PFSK-1 (cell line): ENCODE results near the gene ABRACL. TPM values are rescaled to one million over a fixed set of nuclear protein-coding genes. Genes with fewer than 3 reads are reported as not detected.
A peak's percentile ranks its signal among the peaks of the same experiment; 100 is the strongest.

Experiments
- FOXP2 ChIP-seq: optimal IDR thresholded peaks from 2 replicates; pipeline ENCODE3; 2011; ENCODE audit warnings: borderline replicate concordance, control low read depth, inconsistent platforms; ENCODE audit not compliant: insufficient read depth; ENCODE audit errors: extremely low read length, extremely low read depth
- POLR2AphosphoS5 ChIP-seq: IDR thresholded peaks from 2 replicates; pipeline ENCODE4 v1.6.1; 2012; ENCODE audit warnings: low read depth, mild to moderate bottlenecking, control low read depth, low read length, moderate library complexity
- SIN3A ChIP-seq: IDR thresholded peaks from 2 replicates; pipeline ENCODE4 v1.6.1; 2012; ENCODE audit warnings: mild to moderate bottlenecking, low read length, moderate library complexity, borderline replicate concordance; ENCODE audit not compliant: insufficient read depth
- TAF1 ChIP-seq: IDR thresholded peaks from 2 replicates; pipeline ENCODE4 v1.6.1; 2012; ENCODE audit warnings: low read length, control low read depth, borderline replicate concordance; ENCODE audit not compliant: insufficient read depth
- polyA plus RNA-seq: library from polyadenylated mRNA; unstranded; fragments of >200 nt; gene quantifications from one replicate; pipeline ENCODE4 v1.2.1, GENCODE V29; 2012; ENCODE audit warnings: low read depth, missing spikeins; ENCODE audit not compliant: insufficient read length
- TF ChIP-seq, protein P1 (sequence below), 2 experiments: IDR thresholded peaks; 2 replicates each; pipeline versions ENCODE4 v1.6.1 to v1.8.0; 2011 to 2012; ENCODE audit warnings: low read depth in 2 of 2, low read length in 2 of 2, control low read depth in 1 of 2, inconsistent platforms in 1 of 2, mild to moderate bottlenecking in 1 of 2, moderate library complexity in 1 of 2; ENCODE audit not compliant: insufficient read depth in 1 of 2

Gene ABRACL, protein sequence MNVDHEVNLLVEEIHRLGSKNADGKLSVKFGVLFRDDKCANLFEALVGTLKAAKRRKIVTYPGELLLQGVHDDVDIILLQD
- 2.1 TPM for polyA plus RNA-seq

DNA sequence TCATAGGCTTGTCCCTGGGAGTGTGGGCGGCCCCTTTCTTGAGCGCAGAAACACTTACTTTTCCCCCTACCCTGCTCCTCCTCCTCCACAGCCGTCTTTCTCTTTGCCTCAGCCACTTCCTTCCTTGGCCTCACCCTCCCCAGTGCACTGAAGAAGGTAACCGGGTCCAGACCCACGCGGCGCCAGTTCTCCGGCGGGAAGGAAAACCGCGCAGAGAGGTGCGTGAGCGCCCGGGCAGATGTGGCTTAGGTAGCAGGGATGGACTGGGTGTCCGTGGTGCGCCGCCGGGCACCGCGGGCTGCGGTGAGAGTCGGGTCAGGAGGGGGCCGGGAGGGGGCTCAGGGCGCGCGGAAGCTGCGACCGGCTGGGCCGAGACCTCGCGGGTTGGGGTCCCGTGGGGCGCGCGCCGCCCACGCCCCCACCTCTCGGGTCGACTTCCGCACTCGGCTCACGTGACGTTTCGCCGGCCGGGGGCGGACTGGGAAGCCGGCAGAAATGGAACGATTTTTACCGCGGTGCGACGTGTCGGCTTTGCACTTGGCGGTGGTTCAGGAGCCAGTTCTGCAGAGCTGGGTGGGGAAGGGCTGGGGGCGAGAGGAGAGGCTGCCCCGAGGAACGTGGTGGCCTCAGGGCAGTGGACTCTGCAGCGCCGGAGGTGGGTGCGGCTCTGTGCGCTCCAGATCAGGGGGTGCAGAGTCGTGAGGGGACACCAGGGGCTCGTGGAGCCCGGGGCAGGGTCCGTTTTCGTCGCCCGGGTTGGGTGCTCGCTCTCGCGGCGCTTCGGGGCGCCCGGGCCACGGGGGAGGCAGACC is at the start of gene ABRACL:
ABRACL (plus strand) TSS at position 88 of the 812 bp plus-strand sequence. CDS start 5,416 bp downstream, outside the sequence.
- TF ChIP-seq, protein P1, sequence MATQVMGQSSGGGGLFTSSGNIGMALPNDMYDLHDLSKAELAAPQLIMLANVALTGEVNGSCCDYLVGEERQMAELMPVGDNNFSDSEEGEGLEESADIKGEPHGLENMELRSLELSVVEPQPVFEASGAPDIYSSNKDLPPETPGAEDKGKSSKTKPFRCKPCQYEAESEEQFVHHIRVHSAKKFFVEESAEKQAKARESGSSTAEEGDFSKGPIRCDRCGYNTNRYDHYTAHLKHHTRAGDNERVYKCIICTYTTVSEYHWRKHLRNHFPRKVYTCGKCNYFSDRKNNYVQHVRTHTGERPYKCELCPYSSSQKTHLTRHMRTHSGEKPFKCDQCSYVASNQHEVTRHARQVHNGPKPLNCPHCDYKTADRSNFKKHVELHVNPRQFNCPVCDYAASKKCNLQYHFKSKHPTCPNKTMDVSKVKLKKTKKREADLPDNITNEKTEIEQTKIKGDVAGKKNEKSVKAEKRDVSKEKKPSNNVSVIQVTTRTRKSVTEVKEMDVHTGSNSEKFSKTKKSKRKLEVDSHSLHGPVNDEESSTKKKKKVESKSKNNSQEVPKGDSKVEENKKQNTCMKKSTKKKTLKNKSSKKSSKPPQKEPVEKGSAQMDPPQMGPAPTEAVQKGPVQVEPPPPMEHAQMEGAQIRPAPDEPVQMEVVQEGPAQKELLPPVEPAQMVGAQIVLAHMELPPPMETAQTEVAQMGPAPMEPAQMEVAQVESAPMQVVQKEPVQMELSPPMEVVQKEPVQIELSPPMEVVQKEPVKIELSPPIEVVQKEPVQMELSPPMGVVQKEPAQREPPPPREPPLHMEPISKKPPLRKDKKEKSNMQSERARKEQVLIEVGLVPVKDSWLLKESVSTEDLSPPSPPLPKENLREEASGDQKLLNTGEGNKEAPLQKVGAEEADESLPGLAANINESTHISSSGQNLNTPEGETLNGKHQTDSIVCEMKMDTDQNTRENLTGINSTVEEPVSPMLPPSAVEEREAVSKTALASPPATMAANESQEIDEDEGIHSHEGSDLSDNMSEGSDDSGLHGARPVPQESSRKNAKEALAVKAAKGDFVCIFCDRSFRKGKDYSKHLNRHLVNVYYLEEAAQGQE (IDR thresholded peaks at IDR 0.05; ENCODE audit: insufficient read depth in 1 of 2, low read depth in 2 of 2, low read length in 2 of 2), result no peak
- TF ChIP-seq FOXP2, result peak; percentile 19
- peak; percentile 51; the same call in 1 of the 2 replicates for TF ChIP-seq POLR2AphosphoS5
- TF ChIP-seq TAF1, result no peak
- no peak for TF ChIP-seq SIN3A

DNA sequence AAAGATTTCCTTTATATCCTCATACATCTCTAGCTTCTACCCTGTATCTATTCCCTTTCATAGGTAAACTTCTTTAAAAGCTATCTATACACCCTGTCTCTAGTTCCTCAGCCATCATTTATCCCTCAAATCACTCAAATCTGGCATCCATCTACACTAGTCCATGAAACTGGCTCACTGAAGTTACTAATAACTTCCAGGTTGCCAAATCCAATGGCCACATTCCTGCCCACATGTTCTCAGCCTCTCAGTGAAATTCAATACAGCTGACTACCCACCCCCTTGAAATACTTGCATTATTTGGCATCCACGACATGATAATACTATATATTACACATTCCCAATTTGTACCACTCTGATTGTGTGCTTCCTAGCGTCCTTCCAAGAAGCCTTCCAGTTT is 49.2 kb upstream of the ABRACL start:
- no peak for TF ChIP-seq POLR2AphosphoS5
- no peak for TF ChIP-seq FOXP2
- TF ChIP-seq TAF1, result no peak
- TF ChIP-seq, protein P1 (IDR thresholded peaks at IDR 0.05; ENCODE audit: insufficient read depth in 1 of 2, low read depth in 2 of 2, low read length in 2 of 2), result no peak
- no peak for TF ChIP-seq SIN3A

DNA sequence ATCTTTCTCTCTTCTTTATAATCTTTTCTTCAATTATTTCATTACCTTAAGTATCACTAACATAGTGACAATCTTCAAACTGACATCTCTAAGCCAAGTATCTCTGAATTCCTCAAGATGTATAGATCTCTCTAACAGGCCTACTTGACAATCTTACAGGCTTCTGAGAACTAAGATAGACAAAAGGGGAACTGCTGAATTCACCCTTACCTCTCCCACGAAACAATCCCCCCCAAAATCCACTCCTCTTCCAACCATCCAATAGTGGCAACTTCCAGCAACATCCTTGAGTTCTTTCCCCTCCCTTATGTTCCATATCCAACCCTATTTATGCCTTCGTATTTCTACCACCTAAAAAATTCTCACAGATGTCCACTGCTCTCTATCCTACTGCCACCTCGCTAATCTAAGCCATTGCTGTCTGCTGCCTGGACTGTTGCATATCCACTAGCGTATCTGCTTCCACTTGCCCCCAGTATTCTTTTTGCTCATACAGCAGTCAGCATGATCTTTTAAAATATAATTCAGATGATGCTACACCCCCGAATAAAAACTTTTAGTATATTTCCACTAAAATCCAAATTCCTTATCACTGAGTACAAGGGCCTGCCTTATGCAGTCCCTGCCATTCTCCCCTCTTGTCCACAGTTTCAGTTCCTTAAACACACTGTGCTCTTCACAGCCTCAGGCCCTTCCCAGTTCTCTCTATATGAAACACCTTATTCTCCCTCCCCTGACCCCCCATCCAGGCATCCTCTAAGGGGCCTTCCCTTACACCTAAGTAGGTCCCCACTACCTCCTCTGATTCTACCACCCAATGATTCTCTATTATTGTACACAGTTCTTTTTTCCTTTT is 48.5 kb upstream of the ABRACL start:
- TF ChIP-seq SIN3A, result no peak
- TF ChIP-seq POLR2AphosphoS5, result no peak
- TF ChIP-seq, protein P1 (IDR thresholded peaks at IDR 0.05; ENCODE audit: insufficient read depth in 1 of 2, low read depth in 2 of 2, low read length in 2 of 2), result no peak

DNA sequence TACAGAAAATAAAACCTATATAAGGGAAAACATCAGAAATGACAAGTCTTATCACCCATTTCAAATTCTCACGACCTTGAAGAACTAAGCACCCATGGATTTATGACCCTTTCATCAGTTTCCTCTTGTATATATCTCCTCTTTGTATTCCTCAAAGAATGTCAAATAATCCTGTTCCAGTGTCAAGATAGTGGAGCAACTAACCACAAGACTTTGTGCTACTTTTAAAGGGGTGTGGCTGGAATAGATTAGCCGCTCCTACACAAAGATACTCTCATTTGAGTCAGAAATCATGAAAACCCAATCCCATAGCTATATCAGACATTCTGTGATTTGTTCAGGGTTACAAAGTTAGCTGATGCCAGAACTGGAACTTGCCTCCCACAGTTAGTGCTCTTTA is 47.1 kb upstream of the ABRACL start:
- TF ChIP-seq TAF1 (no peak), FOXP2 (no peak), POLR2AphosphoS5 (no peak), SIN3A (no peak)
- TF ChIP-seq, protein P1 (IDR thresholded peaks at IDR 0.05; ENCODE audit: insufficient read depth in 1 of 2, low read depth in 2 of 2, low read length in 2 of 2), result no peak
